GM21390 (cell line): ENCODE data around the gene TMEM225B.
"Not testable (repeated sequence)": the region's sequence is repeated elsewhere in the genome, so short reads cannot be mapped to it uniquely, and the experiment has no call there.

Experiments
- ATAC-seq: cut with Tn5 transposase; IDR thresholded peaks from one replicate; pipeline ENCODE4 v1.9.1; 2021; ENCODE audit not compliant: unreplicated experiment

Gene TMEM225B

DNA sequence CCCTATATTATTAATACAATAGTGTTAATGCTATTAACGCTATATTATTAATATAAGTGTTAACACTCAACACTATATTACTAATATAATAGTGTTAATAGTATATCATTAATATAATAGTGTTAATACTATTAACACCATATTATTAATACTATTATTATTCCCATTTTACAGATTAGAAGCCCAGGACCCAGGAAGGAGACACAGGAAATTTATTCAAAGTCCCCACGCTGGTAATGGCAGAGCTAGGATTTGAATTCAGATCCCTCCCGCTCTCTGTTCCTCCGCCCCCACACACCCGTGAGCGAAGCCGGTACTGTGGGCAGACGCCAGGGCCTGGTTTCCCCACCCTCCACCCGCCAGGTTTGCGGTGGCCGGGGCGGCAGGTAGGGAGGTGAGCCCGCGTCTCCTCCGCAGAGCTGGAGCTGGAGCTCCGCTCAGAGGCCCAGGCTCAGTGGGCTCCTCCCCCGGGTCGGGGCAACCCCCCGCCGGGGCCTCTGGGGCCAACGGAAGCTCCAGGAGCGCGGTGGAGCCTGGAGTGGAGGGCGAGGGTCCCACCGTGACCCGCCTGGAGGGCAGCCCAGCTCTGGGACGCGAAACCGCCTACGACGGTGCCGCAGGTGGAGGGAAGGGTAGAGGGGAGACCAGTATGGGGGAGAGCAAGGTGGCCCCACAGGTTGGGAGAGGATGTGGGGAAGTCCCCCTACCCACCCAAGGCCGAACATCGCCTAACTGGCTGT lies at the start of gene TMEM225B:
TMEM225B (plus strand) TSS at position 506 of the 740 bp plus-strand sequence. CDS start 6,122 bp downstream, outside the sequence.
- no peak for ATAC-seq

DNA sequence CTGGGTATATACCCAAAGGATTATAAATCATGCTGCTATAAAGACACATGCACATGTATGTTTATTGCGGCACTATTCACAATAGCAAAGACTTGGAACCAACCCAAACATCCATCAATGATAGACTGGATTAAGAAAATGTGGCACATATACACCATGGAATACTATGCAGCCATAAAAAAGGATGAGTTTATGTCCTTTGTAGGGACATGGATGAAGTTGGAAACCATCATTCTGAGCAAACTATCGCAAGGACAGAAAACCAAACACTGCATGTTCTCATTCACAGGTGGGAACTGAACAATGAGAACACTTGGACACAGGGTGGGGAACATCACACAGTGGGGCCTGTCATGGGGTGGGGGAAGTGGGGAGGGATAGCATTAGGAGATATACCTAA lies 48.5 kb upstream of the TMEM225B start:
- ATAC-seq = not testable (repeated sequence)

DNA sequence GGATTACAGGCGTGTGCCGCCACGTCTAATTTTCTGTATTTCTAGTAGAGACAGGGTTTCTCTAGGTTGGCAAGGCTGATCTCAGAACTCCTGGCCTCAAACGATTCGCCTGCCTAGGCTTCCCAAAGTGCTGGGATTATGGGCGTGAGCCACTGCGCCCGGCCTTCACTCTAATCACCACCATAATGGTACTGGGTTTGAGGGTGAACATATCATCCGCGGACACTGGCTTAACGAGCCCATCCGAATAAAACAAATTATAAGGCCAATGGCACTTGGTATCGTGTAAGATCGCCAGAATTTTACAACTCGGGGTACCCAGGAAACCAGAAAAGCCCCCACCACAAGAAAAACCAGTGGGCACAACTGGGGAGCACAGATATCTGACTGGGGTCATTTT lies 46.7 kb upstream of the TMEM225B start:
- no peak for ATAC-seq

GRCh38 chr7:99551767-99552463 lies 46.2 kb upstream of the TMEM225B start, which contains the start of gene FAM200A:
Gene FAM200A, minus strand, starts transcription at chr7:99552114. Its CDS starts 3,707 bp downstream, at chr7:99548407.
- peak; percentile 98 for ATAC-seq

DNA sequence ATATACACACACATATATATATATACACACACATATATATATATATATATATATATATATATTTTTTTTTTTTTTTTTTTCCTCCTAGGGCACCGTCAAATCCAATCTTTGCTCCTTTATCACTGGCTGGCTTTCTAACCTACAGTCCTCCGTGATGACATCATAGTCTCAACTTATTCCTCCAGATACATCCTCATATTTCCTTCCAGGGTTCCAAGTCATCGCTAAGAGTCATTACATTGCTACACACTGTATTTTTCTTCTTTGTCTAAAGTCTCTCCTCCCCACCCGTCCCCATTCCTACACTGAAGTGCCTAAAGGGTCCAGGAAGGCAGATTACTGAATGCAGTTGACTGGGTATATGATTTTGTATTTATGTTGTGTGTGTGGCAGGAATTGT lies 45.0 kb upstream of the TMEM225B start:
- no peak for ATAC-seq

DNA sequence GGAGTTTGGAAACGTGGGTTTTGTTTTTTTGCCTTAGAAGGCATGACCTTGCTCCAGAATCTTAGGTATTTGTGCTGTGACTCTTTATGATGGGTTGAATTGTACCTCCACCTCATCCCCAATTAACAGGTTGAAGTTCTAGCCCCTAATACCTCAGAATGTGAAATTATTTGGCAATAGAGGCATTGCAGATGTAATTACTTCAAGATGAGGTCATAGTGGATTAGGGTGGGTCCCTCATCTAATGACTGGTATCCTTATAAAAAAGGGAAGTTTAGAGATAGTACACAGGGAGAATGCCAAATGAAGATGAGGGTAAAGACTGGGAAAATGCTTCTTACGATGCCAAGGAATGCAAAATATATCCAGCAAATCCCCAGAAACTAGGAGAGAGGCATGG lies 43.1 kb upstream of the TMEM225B start:
- no peak for ATAC-seq

- ATAC-seq = no peak
These were observed 40.9 kb upstream of the TMEM225B start for GRCh38 chr7:99557196-99557607.

- peak; percentile 35 for ATAC-seq
These were observed 40.1 kb upstream of the TMEM225B start for GRCh38 chr7:99557940-99558305.

DNA sequence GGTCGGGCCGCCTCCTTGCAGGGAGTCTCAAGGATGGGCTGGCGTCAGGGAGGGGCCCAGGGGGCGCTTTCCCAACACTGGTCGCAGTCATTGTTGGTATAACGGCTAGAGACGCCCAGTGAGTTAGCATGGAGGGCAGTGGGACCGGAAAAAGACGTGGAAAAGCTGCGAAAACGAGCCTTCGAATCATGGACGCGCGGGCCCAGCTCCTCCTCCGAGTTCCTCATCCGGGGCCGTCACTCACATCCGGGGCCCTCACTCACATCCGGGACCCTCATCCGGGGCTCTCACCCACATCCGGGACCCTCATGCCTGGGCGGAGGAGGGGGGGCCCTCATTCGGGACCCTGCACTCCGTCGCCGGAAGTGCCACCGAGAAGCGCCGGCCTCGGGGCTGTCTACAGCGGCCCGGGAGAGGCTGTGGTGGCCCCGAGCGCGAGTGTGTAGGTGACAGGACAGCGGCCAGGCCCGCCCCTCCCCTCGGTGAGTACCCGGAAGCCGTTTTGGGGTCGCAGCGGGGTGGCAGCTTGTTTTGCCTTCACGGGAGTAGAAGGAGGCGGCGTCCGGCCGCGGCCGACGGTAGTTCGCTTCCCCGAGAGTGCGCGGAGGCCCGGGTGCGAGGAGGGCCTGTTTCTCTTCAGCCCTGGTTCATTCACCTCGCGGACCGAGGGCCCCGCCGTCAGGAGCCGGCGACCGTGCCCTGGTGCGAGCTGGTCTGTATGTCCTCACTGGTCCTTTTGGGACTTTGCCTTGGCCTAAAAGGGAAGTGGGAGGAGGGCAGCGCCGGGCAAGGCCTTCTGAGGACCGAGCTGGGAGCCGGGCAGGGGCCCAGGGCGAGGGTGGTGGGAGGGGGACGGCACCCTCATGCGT lies 39.5 kb upstream of the TMEM225B start, which contains the start of gene ZNF655:
ZNF655 (plus strand) TSS at position 337 of the 869 bp plus-strand sequence. CDS start 1,918 bp downstream, outside the sequence.
- peak; percentile 77 for ATAC-seq

DNA sequence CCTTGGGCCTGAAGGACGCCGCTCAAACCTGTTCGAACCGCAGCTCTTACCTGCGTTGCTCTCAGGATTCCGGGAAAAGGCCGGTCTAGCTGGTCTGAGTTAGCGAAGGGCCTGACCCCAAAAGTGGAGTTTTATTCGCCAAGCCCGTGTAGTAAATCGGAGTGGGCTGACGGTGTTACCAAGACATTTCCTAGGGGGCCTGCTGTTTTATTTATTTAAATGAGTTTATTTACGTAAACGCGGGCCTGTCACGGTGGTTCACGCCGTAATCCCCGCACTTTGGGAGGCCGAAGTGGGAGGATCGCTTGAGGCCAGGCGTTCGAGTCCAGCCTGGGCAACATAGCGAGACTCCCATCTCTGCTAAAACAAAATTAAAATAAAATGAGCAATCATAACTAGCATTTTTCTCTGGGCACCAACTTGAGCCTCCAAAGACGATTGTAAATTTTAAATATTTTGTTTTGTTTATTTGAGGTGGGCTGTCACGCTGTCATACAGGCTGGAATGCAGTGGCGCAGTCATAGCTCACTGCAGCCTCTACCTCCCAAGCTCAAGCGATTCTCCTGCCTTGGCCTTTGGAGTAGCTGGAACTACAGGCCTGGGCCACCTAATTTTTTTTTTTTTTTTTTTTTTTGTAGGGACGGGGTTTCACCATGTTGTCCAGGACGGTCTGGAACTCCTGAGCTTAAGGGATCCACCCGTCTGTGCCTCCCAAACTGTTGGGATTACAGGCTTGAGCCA lies 38.7 kb upstream of the TMEM225B start:
- ATAC-seq = no peak

- no peak for ATAC-seq
These were observed 37.0 kb upstream of the TMEM225B start for GRCh38 chr7:99560834-99561736.

DNA sequence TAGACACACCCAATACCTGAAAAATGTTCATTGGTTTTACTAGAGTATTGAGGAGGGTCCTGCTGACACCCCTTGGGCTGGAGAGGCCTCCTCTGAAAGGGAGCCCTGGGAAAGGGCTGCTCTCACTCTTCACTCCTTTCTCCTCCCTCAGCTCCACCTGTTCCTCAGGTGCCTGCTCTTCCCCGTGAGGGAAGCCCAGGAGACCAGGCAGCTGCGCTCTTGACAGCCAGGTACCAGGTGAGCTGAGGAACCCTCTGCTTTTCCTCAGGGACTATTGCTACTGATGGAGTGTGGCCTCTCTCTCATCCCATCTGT lies 36.4 kb upstream of the TMEM225B start:
- no peak for ATAC-seq

GRCh38 chr7:99562114-99562784 lies 35.8 kb upstream of the TMEM225B start:
- ATAC-seq = no peak

GRCh38 chr7:99562832-99563231 lies 35.2 kb upstream of the TMEM225B start:
- ATAC-seq = no peak

DNA sequence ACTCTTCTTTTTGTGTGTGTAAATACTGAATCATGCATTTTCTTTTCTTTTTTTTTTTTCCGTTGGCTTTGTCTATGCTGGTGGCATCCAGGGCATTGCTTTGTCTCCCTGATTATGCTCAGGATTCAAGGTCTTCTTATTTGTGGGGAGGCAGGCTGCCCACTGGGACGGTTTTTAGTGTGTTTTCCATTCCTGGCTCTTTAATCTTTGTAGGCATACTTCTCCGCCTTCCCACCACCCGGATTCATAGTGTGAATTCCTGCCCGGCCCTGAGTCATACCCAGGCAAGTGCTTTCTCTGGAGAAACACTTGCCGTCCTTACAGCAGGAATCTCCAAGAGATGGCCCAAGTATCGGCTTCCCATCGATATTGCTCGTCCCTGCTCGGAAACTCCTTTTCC lies 34.4 kb upstream of the TMEM225B start:
- ATAC-seq = no peak

DNA sequence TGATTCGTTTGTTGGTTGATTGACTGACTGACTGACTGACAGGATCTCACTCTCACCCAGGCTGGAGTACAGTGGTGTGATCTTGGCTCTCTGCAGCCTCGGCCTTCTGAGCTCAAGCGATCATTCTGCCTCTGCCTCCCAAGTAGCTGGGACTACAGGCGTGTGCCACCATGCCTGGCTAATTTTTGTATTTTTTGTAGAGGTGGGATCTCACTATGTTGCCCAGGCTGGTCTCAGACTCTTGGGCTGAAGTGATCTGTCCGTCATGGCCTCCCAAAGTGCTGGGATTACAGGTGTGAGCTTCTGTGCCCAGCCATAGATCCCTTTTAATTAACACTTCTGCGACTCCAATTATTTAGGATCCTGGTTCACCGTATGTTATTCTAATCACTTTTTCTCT lies 29.3 kb upstream of the TMEM225B start:
- not testable (repeated sequence) for ATAC-seq

- ATAC-seq = no peak
These were observed 26.3 kb upstream of the TMEM225B start for GRCh38 chr7:99571768-99572167.

GRCh38 chr7:99573257-99573656 lies 24.8 kb upstream of the TMEM225B start:
- ATAC-seq = no peak

DNA sequence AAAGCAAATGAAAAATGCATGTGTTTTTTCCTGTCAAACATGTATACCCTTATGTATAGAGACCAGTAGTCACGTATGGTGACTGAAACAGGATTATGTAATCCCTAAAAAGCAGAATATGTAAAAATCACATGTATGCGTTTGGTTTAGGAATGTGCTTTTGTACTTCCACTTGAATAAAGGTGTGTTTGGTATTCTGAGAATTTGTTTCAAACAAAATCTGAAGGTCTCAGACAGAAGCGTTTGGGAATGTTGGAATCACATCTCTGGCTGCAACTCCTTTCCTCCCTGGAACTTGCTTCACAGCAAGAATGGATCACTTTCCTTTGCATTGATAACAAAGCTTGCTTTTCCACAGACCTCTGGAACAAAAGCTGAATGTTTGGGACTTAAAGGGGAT lies 21.8 kb upstream of the TMEM225B start:
- ATAC-seq = no peak
